Neural progenitor cell (in vitro differentiated cells): ENCODE results near the gene FBXO40. TPM values are rescaled to one million over a fixed set of nuclear protein-coding genes. Genes with fewer than 3 reads are reported as not detected.

ENCODE experiments used
- DNase-seq: peaks from one replicate; pipeline ENCODE4 v3.0.0-alpha.2; 2016; ENCODE audit warnings: low spot score
- H2AFZ ChIP-seq: fragments of 200-600 bp; sonication (generic); replicated peaks from 2 replicates; pipeline ENCODE4 v1.6.1; 2016; ENCODE audit warnings: antibody characterized with exemption
- H3F3A ChIP-seq: fragments of 200-600 bp; sonication (generic); 2 replicates; pipeline ENCODE4 v1.6.1; 2016; ENCODE audit warnings: antibody characterized with exemption, low read depth
- H3K27ac ChIP-seq: fragments of 200-600 bp; sonication (generic); 2 replicates; pipeline ENCODE4 v1.5.1; 2016; ENCODE audit warnings: mild to moderate bottlenecking
- H3K27me3 ChIP-seq: fragments of 200-600 bp; sonication (generic); 2 replicates; pipeline ENCODE4 v1.6.1; 2016; ENCODE audit warnings: mild to moderate bottlenecking, moderate library complexity
- H3K36me3 ChIP-seq: fragments of 200-600 bp; sonication (generic); 2 replicates; pipeline ENCODE4 v1.5.1; 2016
- H3K4me1 ChIP-seq: fragments of 200-600 bp; sonication (generic); 2 replicates; pipeline ENCODE4 v1.6.1; 2016; ENCODE audit warnings: mixed run types
- H3K4me2 ChIP-seq: fragments of 200-600 bp; sonication (generic); 2 replicates; pipeline ENCODE4 v1.6.1; 2016
- H3K4me3 ChIP-seq: fragments of 200-600 bp; sonication (generic); 2 replicates; pipeline ENCODE4 v1.5.1; 2016
- H3K79me2 ChIP-seq: fragments of 200-600 bp; sonication (generic); 2 replicates; pipeline ENCODE4 v1.6.1; 2016; ENCODE audit warnings: low read depth
- H3K9ac ChIP-seq: fragments of 200-600 bp; sonication (generic); 2 replicates; pipeline ENCODE4 v1.6.1; 2016
- H3K9me3 ChIP-seq: fragments of 200-600 bp; sonication (generic); 2 replicates; pipeline ENCODE4 v1.5.1; 2016; ENCODE audit warnings: low read depth
- H4K20me1 ChIP-seq: fragments of 200-600 bp; sonication (generic); 2 replicates; pipeline ENCODE4 v1.6.1; 2016; ENCODE audit warnings: low read depth
- H3K27ac Mint-ChIP-seq: 3 replicates; pipeline ENCODE4 v1.8.0; 2021; ENCODE audit warnings: mixed read lengths
- H3K27me3 Mint-ChIP-seq: 2 replicates; pipeline ENCODE4 v1.8.0; 2022; ENCODE audit warnings: low read depth, mild to moderate bottlenecking, inconsistent platforms, moderate library complexity, mixed read lengths; ENCODE audit not compliant: insufficient read depth
- H3K36me3 Mint-ChIP-seq: 3 replicates; pipeline ENCODE4 v1.8.0; 2021; ENCODE audit warnings: mixed read lengths
- H3K4me1 Mint-ChIP-seq: 3 replicates; pipeline ENCODE4 v1.8.0; 2021; ENCODE audit warnings: mixed read lengths
- H3K4me3 Mint-ChIP-seq: 3 replicates; pipeline ENCODE4 v1.8.0; 2021; ENCODE audit warnings: mild to moderate bottlenecking, moderate library complexity, mixed read lengths
- H3K9me3 Mint-ChIP-seq: 3 replicates; pipeline ENCODE4 v1.8.0; 2020; ENCODE audit warnings: mixed read lengths
- CTCF ChIP-seq: fragments of 200-600 bp; sonication (generic); IDR thresholded peaks from 2 replicates; pipeline ENCODE4 v1.5.1; 2017; ENCODE audit warnings: antibody characterized with exemption, mild to moderate bottlenecking
- EZH2 ChIP-seq: fragments of 200-600 bp; sonication (generic); IDR thresholded peaks from 2 replicates; pipeline ENCODE4 v1.6.1; 2017; ENCODE audit warnings: antibody characterized with exemption, mild to moderate bottlenecking, moderate library complexity
- EZH2phosphoT487 ChIP-seq: fragments of 200-600 bp; sonication (generic); IDR thresholded peaks from 2 replicates; pipeline ENCODE4 v1.6.1; 2017; ENCODE audit warnings: antibody characterized with exemption
- total RNA-seq: library from RNA; depleted of rRNA; stranded (reverse); fragments of >200 nt; gene quantifications from 2 replicates; pipeline ENCODE4 v1.2.3, GENCODE V29; 2015; ENCODE audit warnings: low replicate concordance

FBXO40 gene
- total RNA-seq, 1 donor from 2014 or later: not detected

DNA sequence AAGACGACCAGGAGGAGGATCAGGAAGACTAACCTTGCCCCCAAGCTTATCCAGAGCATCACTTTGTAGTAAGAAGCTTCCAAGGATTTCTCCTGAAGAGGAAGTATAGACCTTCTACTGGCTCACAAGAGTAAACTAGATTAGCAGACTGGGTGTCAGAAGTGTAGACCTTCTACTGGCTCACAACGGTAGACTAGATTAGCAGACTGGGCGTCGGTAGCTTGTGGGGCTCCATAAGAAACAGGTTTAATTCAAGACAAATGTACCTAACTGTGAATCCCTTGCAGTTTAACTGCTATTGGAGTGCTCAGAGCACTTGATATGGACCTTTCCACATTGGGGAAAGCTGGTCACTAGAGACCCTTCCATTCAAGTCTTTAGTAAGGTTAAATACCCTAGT is 12.9 kb downstream of the FBXO40 start:
- Histone ChIP-seq H3K79me2 (no peaks in the 10 kb centered on the region), H3K4me1 (peaks cover 5% of the 10 kb centered on the region), H3K4me2 (no peak overlapping the region), H3K4me3 (no peak overlapping the region), H3K27ac (no peak overlapping the region), H3K9ac (no peak overlapping the region), H2AFZ (no peak overlapping the region), H3K27me3 (no peaks in the 10 kb centered on the region), H3F3A (no peaks in the 10 kb centered on the region), H3K36me3 (no peaks in the 10 kb centered on the region), H3K9me3 (no peaks in the 10 kb centered on the region), H4K20me1 (no peaks in the 10 kb centered on the region)
- no peak for DNase-seq
- Mint-ChIP-seq H3K4me3 (no peak overlapping the region), H3K27ac (no peak overlapping the region), H3K27me3 (no peaks in the 10 kb centered on the region), H3K9me3 (no peaks in the 10 kb centered on the region), H3K4me1 (peaks cover 2% of the 10 kb centered on the region), H3K36me3 (no peaks in the 10 kb centered on the region)
- TF ChIP-seq CTCF (no peak), EZH2 (no peak), EZH2phosphoT487 (no peak)

GRCh38 chr3:121619691-121620090 is 26.5 kb downstream of the FBXO40 start:
- Mint-ChIP-seq H3K4me3 (no peak overlapping the region), H3K9me3 (no peaks in the 10 kb centered on the region), H3K36me3 (no peaks in the 10 kb centered on the region), H3K27me3 (peaks cover 2% of the 10 kb centered on the region), H3K4me1 (no peaks in the 10 kb centered on the region), H3K27ac (no peak overlapping the region)
- DNase-seq: no peak
- Histone ChIP-seq H4K20me1 (no peaks in the 10 kb centered on the region), H3F3A (no peaks in the 10 kb centered on the region), H3K27me3 (no peaks in the 10 kb centered on the region), H2AFZ (no peak overlapping the region), H3K79me2 (no peaks in the 10 kb centered on the region), H3K36me3 (no peaks in the 10 kb centered on the region), H3K9ac (no peak overlapping the region), H3K27ac (no peak overlapping the region), H3K9me3 (no peaks in the 10 kb centered on the region), H3K4me3 (no peak overlapping the region), H3K4me2 (no peak overlapping the region), H3K4me1 (no peaks in the 10 kb centered on the region)
- TF ChIP-seq EZH2phosphoT487 (no peak), EZH2 (no peak), CTCF (no peak)

GRCh38 chr3:121621491-121621890 is 28.3 kb downstream of the FBXO40 start:
- Histone ChIP-seq H3K9me3 (no peaks in the 10 kb centered on the region), H3K27ac (no peak overlapping the region), H3K27me3 (no peaks in the 10 kb centered on the region), H3K79me2 (no peaks in the 10 kb centered on the region), H3K4me2 (no peak overlapping the region), H3K9ac (no peak overlapping the region), H3K4me1 (no peaks in the 10 kb centered on the region), H3F3A (no peaks in the 10 kb centered on the region), H3K4me3 (no peak overlapping the region), H2AFZ (no peak overlapping the region), H4K20me1 (no peaks in the 10 kb centered on the region), H3K36me3 (no peaks in the 10 kb centered on the region)
- Mint-ChIP-seq H3K4me1 (no peaks in the 10 kb centered on the region), H3K27ac (no peak overlapping the region), H3K4me3 (no peak overlapping the region), H3K9me3 (no peaks in the 10 kb centered on the region), H3K27me3 (no peaks in the 10 kb centered on the region), H3K36me3 (no peaks in the 10 kb centered on the region)
- no peak for TF ChIP-seq EZH2
- no peak for TF ChIP-seq CTCF
- no peak for TF ChIP-seq EZH2phosphoT487
- no peak for DNase-seq
